Germinal center (tissue), 1 donor: Measurements from ENCODE around the gene LANCL2.

Source experiments
- DNase-seq: peaks from one replicate; pipeline ENCODE4 v3.0.0; 2012; ENCODE audit warnings: mixed read lengths, low spot score

Gene LANCL2

DNA sequence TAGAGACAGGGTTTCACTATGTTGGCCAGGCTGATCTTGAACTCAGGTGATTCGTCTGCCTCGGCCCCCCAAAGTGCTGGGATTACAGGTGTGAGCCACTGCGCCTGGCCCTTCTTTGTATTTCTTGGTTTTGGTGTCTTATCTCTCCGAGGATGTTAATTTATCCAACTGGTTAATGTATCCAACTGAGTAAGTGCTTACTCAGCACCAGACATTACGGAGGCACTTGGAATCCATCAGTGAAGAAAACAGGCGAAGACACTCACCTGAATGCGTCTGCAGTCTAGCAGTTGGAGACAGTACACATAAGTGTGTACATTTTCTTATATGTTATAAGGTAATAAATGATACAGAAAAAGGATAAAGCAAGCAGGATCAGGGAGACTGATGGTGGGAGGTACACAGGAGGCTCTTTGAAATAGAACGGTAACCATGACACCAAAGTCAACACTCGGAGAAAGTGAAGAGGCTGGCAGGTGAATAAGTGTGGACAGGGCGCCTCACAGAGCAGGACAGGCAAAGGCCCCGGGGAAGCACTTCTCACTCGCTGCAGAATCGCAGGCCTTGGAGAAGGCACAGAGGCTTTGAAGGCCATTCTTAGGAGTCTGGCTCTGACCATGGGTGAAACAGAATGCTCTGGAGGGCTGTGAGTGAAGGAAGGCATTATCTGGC is 73.1 kb downstream of the LANCL2 start:
- no peak for DNase-seq

DNA sequence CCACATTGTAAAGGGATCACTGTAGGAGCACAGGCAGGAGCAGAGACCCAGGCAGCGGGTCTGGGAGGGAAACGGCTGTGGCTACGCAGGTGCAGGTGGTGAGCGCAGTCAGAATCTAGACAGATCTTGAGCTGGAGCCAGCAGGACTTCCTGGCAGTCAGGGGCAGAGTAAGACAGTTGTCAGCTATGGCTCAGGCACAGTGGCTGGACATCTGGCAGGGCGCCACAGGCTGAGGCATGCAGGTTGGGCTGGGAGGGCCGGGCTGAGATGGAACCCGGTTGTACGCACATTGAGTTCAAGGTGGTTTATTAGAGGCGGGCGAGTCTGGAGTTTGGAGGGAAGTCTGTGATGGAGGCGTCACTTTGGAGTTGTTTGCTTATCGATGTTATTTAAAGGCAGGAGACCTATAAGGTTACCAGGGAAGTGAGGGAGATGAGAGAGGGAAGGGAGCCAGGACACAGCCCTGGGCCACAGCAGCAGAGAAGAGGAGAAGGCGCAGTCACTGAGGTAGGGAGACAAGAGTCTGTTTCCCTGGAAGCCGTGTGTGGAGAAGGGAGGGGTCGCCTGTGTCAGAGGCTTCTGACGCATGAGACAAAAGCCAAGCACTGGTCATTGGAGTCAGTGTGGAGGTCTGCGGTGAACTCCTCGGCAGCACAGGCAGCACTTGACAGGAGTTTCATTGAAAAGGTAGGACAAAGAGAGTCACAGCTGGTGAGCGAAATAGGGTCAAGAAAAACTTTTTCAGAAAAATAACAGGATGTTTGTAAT is 73.8 kb downstream of the LANCL2 start:
- DNase-seq, result no peak

GRCh38 chr7:55439627-55440026 is 74.5 kb downstream of the LANCL2 start:
- no peak for DNase-seq

- no peak for DNase-seq
Measured at GRCh38 chr7:55440040-55440690, 75.0 kb downstream of the LANCL2 start.

DNA sequence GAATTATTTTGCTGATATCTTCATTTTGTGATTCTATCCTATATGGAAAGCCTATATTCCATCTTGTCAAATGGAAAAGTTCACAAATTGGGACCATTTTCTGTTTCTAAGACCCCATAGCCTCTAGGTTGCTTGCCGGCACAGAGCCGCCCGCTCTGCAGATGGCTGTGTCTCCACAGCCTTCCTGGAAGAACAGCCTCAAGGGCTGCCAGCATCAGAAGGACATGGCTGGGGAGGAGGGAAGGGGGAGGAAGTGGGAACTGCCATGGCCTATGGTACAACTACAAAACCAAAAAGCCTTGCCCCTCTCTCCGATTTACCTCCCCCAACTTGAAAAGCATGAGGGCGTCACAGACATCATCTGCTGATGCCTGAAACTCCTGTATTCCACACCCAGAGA is 75.9 kb downstream of the LANCL2 start:
- DNase-seq, result no peak

- DNase-seq, result no peak
Measured at GRCh38 chr7:55441774-55442522, 76.8 kb downstream of the LANCL2 start.

DNA sequence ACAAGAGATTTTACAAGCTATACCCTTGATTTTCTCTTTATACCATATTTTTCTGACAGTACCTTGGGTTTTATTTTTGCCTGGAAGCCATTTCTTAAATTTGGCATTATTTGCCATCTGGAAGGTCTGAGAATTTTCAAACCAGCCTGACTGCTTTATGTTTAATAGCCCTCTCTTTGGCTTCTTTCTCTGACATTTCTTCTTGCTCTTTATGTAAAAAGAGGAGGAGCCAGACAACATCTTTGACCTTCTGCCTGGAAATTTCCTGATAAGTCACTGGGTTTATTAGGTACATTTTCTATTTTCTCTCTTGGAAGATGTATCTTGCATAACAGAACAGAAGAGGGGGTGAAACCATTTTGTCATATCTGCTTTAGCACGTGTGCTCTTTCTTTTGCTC is 79.6 kb downstream of the LANCL2 start:
- DNase-seq, result no peak

GRCh38 chr7:55448526-55448925 is 83.4 kb downstream of the LANCL2 start:
- no peak for DNase-seq

- no peak for DNase-seq
Measured at GRCh38 chr7:55449205-55449991, 84.3 kb downstream of the LANCL2 start.

GRCh38 chr7:55449992-55450535 is 84.9 kb downstream of the LANCL2 start:
- no peak for DNase-seq

- no peak for DNase-seq
Measured at GRCh38 chr7:55452971-55453370, 87.8 kb downstream of the LANCL2 start.

- no peak for DNase-seq
Measured at GRCh38 chr7:55457801-55458200, 92.7 kb downstream of the LANCL2 start.

DNA sequence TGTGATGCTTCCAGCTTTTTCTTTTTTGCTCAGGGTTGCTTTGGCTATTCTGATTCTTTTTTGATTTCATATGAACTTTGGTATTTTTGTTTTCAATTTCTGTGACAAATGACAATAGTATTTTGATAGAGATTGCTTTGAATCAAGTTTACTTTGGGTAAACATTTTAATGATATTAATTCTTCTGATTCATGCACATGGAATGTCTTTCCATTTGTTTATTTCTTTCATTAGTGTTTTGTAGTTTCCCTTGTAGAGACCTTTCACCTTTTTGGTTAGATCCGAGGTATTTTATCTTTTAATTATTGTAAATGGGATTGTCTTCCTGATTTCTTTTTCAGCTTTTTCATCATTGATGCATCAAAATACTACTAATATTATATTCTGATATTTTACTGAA is 93.2 kb downstream of the LANCL2 start:
- no peak for DNase-seq

DNA sequence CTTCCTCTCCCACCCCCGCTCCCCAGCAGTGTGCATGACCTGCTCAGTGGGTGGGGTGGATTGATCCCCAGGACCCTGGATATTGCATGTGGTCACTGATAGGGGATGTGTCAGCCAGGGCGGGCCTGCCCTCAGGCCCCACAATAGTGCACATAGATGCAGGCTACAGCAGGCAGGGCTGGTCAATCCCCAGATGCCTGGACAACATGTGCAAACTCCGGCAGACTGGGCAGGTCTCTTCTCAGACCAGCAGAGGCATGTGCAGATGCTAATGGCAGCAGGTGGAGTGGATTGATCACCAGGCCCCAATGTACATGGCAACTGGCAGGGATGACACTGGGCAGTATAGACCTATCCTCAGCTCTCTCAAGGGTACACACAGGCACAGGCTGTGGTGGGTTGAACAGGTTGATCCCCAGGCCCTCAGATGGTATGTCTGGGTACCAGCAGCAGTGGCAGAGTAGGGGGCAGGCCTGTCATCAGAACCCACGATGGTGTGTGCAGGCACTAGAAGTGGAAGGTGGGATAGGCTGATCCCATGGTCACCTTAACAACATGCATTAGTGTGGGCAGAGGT is 98.6 kb downstream of the LANCL2 start:
- DNase-seq, result no peak

DNA sequence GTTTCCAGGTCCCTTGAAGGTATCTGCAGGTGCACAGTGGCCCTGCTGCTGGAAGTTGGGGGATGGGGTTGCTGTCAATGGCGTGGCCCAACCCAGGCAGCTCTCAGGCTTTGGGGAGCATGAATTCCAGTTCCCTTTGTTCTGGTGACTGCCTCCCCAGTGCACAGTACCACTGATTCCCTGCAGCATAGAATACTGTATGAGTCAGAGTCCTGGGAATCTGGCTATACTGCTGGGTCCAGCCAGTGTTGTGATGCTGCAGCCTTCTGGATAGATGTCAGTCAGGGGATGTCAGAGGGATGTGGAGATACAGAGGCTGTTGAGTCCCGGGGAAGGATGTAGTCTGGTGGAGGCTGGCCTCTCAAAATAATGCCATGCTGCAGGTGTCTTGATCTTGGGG is 99.3 kb downstream of the LANCL2 start:
- DNase-seq, result no peak

GRCh38 chr7:55465691-55466090 is 100.6 kb downstream of the LANCL2 start:
- no peak for DNase-seq

DNA sequence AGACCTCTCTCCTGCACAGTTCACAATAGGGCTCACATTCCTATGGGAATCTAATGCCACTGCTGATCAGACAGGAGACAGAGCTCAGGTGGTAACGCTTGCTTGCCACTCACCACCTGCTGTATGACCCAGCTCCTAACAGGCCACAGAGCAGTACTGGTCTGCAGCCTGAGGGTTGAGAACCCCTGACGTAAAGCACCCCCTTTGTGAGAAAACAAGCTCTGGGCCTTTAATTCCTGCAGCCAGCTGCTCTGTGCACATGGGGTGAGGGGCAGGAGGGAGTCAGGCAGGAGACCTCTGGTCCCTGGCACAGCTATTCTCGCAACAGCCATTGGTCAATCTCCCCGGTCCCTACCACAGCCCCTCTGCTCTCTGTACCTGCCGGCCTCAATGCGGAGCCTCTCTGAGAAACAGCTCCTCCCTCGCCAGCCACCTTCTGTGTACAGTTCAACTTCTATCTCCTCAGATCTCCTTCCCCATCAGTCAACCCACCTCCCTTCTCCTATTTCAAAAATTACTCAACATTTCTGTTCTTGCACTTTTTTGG is 102.0 kb downstream of the LANCL2 start:
- DNase-seq, result no peak

DNA sequence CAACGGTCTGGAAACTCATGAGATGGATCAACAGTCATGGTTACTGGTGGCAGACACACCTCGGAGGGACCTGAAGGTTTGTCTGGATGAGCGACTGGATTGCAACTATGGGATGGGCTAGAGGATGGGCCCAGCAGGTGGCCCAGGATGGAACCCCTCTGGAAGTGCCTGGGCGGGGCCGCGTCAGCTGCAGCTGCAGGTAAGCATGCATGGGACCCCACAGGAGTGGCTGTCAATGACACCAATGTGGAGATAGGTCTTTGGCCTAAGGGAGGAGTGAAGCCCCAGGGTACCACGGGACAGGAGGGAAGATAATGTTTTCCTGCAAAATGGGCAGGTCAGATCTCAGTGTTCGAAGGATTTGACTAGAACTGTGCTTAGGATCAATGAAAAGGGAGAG is 103.4 kb downstream of the LANCL2 start:
- DNase-seq, result no peak

DNA sequence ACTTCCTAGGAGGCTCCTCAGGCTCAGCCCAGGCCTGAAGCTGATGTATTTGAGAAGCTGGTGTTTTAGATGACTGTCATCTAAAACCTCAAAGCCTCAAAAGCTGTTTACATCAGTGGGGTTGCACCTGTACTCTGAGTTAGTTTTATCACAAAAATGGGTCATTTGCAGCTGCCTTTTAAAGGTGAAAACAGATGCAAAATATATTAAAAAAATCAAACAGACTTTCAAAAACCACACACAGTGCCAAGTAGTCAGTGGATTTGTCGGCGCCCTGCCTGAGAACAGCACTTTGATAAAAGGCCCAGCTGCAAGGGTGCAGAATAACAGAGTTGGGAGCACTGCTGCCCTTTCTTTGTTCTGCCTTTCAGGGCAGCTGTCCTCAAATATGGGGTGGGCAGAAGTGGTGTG is 104.1 kb downstream of the LANCL2 start:
- DNase-seq, result no peak

GRCh38 chr7:55469721-55470120 is 104.6 kb downstream of the LANCL2 start:
- no peak for DNase-seq

DNA sequence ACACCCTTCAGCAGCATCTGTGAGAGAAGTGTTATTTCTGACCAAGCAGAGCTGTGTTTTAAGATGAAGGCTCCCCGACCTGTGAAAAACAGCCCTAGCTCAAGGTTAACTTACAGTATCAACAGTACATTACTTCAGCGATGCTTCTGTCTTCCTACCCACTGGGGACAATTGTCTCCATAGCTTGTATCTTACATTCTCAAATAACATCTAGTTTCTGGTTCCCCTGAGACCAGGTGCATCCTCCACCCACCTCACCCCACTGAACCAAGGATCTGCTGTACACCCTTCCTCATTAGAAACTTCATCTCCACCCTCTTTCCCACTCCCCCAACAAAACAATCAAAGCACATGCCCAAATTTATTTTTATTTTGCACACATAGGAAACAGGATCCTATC is 105.1 kb downstream of the LANCL2 start:
- DNase-seq, result no peak
